Measurements from ENCODE around the gene RABEP2.

- TF ChIP-seq SUZ12 (IDR thresholded peaks at IDR 0.05) (no peak), ARNT (IDR thresholded peaks at IDR 0.05) (no peak), BHLHE40 (IDR thresholded peaks at IDR 0.05; ENCODE audit: borderline replicate concordance) (no peak), FOXK2 (IDR thresholded peaks at IDR 0.05) (no peak), ELF4 (IDR thresholded peaks at IDR 0.05) (no peak), FOXA1 (IDR thresholded peaks at IDR 0.05) (no peak), SP1 (IDR thresholded peaks at IDR 0.05) (no peak), FOXM1 (IDR thresholded peaks at IDR 0.05; ENCODE audit: borderline replicate concordance) (no peak), L3MBTL2 (conservative IDR thresholded peaks at IDR 0.05) (no peak)
Observed at GRCh38 chr16:28872952-28873351, 52.1 kb downstream of the RABEP2 start.
